ENCODE data around the gene LDHD. TPM values are rescaled to one million over a fixed set of nuclear protein-coding genes. Genes with fewer than 3 reads are reported as not detected.

The LDHD gene
- total RNA-seq, 3 donors from 2014 or later, result 52.6 to 132 (median 67.2) TPM

DNA sequence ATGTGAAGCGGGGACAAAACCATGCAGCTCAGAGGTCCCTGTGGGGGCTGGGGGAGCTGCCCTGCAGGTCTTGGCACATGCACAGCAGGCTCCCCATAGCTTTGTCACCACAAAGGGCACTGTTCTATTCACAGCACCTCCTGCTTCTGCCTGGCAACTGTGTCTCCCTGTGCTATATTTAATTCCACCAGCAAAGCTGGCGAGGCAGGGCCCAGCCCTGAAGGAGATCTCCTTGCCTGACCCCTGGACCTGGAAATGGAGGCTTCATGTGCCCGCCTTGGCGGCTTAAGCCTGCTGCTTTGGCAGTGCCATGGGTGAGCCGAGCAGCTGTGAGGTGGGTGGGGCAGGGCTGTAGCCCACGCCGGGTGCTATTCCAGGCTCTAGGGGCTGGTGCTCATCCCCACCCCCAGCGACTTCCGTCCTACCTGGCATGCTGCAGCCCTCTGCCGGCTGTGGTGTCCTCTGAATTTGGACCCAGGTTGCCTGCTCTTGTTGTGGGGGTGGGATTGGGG lies 6.8 kb downstream of the LDHD start:
- ATAC-seq (peak; percentile 58), DNase-seq (peak; percentile 80 to 85 (median 85))
- TF ChIP-seq, protein P1, sequence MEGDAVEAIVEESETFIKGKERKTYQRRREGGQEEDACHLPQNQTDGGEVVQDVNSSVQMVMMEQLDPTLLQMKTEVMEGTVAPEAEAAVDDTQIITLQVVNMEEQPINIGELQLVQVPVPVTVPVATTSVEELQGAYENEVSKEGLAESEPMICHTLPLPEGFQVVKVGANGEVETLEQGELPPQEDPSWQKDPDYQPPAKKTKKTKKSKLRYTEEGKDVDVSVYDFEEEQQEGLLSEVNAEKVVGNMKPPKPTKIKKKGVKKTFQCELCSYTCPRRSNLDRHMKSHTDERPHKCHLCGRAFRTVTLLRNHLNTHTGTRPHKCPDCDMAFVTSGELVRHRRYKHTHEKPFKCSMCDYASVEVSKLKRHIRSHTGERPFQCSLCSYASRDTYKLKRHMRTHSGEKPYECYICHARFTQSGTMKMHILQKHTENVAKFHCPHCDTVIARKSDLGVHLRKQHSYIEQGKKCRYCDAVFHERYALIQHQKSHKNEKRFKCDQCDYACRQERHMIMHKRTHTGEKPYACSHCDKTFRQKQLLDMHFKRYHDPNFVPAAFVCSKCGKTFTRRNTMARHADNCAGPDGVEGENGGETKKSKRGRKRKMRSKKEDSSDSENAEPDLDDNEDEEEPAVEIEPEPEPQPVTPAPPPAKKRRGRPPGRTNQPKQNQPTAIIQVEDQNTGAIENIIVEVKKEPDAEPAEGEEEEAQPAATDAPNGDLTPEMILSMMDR (IDR thresholded peaks at IDR 0.05), result no peak
- Histone ChIP-seq H3K4me1 (ENCODE audit: low read depth) (peaks cover 30% of the 10 kb centered on the region), H3K9me3 (no peaks in the 10 kb centered on the region), H3K4me3 (no peak overlapping the region), H3K36me3 (ENCODE audit: low read depth) (no peaks in the 10 kb centered on the region)
- intact Hi-C loops (cut with DNase I, micrococcal nuclease), result loop anchor here (2.0 kb wide), 2 partner anchors 111 to 113 kb away; partner anchors contain the start of gene ZNRF1 (in 1 of the 2)

DNA sequence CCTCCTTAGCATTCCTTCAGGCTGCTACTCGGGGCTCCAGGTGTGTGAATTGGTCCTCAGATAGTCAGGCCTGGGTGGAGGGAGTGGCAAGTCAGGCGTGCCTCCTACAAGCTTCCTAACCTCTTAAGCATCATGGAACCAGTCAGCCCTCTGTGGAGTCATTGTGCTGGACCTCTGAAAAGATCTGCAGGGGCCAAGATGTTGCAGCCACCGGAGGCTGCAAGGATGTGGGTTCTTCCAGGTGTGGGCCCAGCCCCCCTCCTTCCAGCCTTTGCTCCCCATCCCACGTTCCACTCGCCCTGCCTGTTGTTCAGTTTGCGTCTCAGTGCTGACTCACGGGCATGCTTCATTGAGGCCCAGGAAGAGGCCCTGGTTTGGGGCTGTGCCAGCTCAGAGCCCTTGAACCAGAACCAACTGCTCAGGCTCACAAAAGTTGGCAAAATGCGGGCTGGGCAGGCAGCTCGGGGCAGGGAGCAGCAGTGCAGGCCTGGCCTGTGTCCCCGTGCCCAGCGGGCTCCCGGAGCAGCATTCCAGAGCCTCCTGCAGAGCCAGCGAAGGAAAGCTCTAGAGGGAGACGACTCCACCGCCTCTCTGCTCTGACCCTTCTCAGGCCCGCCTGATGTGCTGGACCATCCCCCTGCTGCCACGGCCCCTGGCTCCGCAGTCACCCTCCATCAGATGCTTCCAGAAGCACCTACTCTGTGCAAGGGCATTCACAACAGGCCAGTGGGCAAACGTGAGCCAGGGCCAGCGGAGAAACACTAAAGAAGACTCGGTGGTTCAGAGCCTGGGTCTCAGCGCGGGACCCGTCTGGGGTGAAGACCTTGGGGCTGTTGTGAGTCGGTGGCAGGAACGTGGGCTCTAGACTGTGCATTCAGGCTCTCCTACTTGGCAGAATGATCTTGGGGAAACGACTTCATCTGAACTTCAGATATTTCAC lies 7.5 kb downstream of the LDHD start:
- H3K36me3 ChIP-seq (ENCODE audit: low read depth), result no peaks in the 10 kb centered on the region
- no peak overlapping the region for H3K4me3 ChIP-seq
- TF ChIP-seq, protein P1 (IDR thresholded peaks at IDR 0.05), result no peak
- intact Hi-C loops (cut with DNase I, micrococcal nuclease), result no loop called here
- peak; percentile 51 for ATAC-seq
- DNase-seq, result peak; percentile 66 to 87 (median 76)
- peaks cover 30% of the 10 kb centered on the region for H3K4me1 ChIP-seq (ENCODE audit: low read depth)
- H3K9me3 ChIP-seq, result no peaks in the 10 kb centered on the region

DNA sequence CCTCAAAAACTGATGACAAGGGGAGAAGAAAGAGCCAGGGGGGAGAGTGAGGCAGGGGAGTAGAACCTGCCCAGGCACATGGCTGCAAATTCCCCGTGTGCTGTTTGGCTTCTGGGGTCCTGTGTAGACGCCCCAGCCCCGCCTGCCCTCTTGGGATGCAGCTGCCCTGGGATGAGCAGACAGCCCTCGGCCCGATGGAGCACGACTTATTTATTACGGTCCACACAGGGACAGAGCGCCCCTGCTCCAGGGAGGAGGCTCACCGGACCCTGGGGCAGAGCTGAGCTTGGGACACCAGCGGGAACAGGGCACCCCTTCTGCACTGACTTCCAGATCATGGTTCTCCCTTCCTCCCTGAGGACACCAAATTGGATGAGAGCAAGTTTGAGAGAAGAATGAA lies 9.1 kb downstream of the LDHD start:
- no peaks in the 10 kb centered on the region for H3K36me3 ChIP-seq (ENCODE audit: low read depth)
- no peak overlapping the region for H3K4me3 ChIP-seq
- DNase-seq (peak in 1 of 3 donors; percentile 49), ATAC-seq (no peak)
- TF ChIP-seq, protein P1 (IDR thresholded peaks at IDR 0.05), result no peak
- intact Hi-C loops (cut with DNase I, micrococcal nuclease), result no loop called here
- H3K4me1 ChIP-seq (ENCODE audit: low read depth), result peaks cover 30% of the 10 kb centered on the region
- no peaks in the 10 kb centered on the region for H3K9me3 ChIP-seq

DNA sequence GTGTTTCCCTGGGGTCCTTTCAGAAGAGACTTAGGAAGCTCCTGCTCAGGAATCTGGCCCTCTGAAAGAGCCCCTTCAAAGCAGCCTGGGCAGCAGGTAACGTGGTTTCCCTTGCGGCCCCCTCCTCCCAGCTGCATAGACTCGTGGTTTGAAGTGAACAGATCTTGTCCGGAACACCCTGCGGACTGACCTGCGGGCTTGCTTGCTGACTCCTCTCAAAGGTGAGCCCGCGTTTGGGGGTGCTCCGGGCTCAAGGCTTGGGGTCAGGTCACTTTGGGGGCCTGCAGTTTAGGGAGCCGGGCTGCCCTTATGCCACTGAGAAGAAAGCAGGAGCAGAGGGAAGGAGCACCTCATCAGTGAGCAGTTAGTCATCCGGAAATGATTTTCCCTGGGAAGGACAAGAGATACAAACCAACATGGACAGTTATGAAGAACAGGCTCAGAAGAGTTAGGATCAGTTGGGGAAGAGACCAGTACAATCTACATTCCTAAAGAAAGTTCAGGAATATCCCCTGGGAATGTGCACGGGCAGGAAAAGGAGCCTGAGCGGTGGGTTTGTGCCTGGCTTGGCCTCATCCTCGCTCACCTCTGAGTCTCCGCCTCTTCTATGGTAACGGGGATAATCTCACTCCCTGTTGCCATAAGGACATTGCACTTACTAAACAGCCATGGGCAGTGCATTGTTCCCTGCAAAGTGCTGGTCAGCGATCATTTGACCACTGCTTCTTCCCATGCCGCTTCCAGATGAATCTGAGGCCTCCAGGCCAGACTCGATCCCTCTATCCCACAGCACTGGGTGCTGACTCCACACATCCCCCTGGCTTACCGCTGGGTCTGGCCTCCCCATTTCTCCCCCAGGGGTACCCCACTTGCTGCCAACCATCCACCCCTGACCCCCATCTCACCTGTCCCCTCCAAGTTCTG lies 10.0 kb downstream of the LDHD start:
- H3K4me1 ChIP-seq (ENCODE audit: low read depth), result peaks cover 28% of the 10 kb centered on the region
- ATAC-seq (no peak), DNase-seq (peak in 1 of 3 donors; percentile 37)
- TF ChIP-seq, protein P1 (IDR thresholded peaks at IDR 0.05), result no peak
- H3K36me3 ChIP-seq (ENCODE audit: low read depth), result no peaks in the 10 kb centered on the region
- intact Hi-C loops (cut with DNase I, micrococcal nuclease), result no loop called here
- H3K9me3 ChIP-seq, result no peaks in the 10 kb centered on the region
- no peak overlapping the region for H3K4me3 ChIP-seq

DNA sequence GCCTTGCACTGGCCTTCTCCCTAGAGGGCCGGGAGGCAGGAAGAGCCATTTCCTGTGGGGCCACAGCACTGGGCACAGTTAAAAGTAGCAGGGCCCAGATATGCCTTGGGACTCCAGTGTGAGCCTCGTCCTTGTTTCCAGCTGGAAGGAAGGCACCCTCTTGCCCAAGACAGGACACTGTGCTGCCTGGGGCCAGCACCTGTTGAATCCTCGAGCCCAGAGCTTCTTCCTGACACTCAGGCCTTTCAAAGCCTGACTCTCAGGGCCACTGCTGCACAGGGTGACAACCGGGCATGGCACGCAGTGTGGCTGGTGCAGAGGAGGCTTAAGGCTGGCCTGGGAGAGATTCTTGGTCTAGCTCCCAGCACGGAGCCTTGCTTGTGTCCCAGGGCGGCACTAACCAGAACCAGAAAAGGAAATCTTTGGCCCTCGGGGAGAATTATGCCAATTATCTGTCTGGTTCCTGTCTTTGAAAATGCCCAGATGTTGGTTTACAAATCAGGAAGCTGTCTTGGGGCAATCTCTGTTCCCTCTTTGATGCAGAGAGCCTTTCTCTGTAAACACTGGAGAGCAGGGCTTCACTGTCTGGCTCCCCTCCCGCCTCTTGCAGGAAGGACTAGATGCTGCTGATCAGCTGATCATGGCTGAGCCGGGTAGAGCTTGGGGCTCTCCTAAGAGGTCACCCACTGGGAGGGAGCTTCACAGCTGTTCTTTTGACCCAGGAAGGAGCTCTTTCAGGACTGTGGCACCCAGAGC lies 11.1 kb downstream of the LDHD start:
- H3K9me3 ChIP-seq, result no peaks in the 10 kb centered on the region
- peaks cover 17% of the 10 kb centered on the region for H3K4me1 ChIP-seq (ENCODE audit: low read depth)
- no peaks in the 10 kb centered on the region for H3K36me3 ChIP-seq (ENCODE audit: low read depth)
- intact Hi-C loops (cut with DNase I, micrococcal nuclease), result no loop called here
- TF ChIP-seq, protein P1 (IDR thresholded peaks at IDR 0.05), result no peak
- no peak overlapping the region for H3K4me3 ChIP-seq
- peak in 1 of 3 donors; percentile 60 for DNase-seq
- ATAC-seq, result peak; percentile 3

All from mucosa of descending colon (tissue), 3 donors.